GM19099 (cell line): ENCODE data around the gene HLA-DPA1.

Experiments
- POLR2A ChIP-seq: IDR thresholded peaks from 3 replicates; pipeline ENCODE4 v1.6.1; 2011; ENCODE audit warnings: low read depth; ENCODE audit not compliant: insufficient read length; ENCODE audit errors: extremely low read depth

The HLA-DPA1 gene

GRCh38 chr6:33077908-33078307, 4.5 kb upstream of the HLA-DPA1 start:
- no peak for TF ChIP-seq POLR2A

GRCh38 chr6:33076406-33076934, 3.0 kb upstream of the HLA-DPA1 start:
- TF ChIP-seq POLR2A, result no peak

DNA sequence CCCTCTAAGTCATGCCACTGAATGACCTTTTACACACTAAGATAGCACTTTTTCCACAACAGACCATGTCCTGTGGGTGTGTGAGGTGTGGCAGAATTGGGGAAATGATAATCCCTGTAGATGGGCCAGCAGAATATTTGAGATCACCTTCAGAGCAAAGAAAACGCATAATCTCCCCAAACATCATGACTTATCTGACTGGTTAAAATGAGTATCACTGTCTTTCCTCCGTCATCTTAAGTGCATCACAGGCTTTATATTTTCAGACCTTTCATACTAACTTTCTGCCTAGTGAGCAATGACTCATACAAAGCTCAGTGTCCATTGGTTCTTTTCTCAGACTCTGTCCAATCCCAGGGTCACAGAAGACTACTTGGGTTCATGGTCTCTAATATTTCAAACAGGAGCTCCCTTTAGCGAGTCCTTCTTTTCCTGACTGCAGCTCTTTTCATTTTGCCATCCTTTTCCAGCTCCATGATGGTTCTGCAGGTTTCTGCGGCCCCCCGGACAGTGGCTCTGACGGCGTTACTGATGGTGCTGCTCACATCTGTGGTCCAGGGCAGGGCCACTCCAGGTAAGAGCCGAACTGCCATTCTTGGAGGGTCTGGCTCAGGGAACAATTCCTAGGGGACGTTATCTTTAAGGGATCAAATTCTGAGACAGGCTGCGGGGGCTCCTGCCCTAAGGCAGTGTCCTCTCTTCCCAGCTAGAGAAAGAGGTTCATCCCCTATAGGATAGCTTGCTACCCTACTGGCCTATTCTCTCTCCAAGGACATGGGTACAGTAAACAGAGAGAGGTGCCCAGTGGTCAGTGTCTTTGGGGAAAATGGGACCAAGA, 2.3 kb upstream of the HLA-DPA1 start, which contains the start of gene HLA-DPB1:
Gene HLA-DPB1 (plus strand): TSS at position 423 of the 838 bp plus-strand sequence. CDS start 52 bp downstream, at position 475.
- peak; percentile 77 for TF ChIP-seq POLR2A

GRCh38 chr6:33075208-33075567, 1.7 kb upstream of the HLA-DPA1 start:
- TF ChIP-seq POLR2A, result no peak

- TF ChIP-seq POLR2A, result peak; percentile 25
These were observed 845 bp downstream of the HLA-DPA1 start for GRCh38 chr6:33072508-33073100.

- no peak for TF ChIP-seq POLR2A
These were observed 1.9 kb downstream of the HLA-DPA1 start for GRCh38 chr6:33071569-33071968.

DNA sequence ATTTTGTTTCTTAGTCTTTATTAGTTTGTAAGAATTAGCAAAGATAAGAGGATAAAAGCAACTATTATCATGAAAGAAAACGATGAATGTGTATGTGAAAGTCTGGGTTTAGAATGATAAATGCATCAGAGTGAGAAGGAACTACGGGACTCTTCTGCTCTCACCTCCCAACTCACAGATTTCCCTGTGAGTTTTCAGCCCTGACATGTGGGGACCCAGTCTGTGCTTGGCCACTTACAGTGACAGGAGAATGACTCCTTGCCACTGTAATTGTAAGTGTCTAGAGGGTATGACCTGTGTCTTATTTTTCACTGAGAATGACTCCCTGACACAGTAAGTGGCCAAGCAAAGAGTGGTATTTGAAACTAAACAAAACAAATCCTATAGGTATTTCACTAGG, 2.5 kb downstream of the HLA-DPA1 start:
- TF ChIP-seq POLR2A, result no peak

GRCh38 chr6:33069021-33069738, 4.3 kb downstream of the HLA-DPA1 start:
- TF ChIP-seq POLR2A, result no peak

DNA sequence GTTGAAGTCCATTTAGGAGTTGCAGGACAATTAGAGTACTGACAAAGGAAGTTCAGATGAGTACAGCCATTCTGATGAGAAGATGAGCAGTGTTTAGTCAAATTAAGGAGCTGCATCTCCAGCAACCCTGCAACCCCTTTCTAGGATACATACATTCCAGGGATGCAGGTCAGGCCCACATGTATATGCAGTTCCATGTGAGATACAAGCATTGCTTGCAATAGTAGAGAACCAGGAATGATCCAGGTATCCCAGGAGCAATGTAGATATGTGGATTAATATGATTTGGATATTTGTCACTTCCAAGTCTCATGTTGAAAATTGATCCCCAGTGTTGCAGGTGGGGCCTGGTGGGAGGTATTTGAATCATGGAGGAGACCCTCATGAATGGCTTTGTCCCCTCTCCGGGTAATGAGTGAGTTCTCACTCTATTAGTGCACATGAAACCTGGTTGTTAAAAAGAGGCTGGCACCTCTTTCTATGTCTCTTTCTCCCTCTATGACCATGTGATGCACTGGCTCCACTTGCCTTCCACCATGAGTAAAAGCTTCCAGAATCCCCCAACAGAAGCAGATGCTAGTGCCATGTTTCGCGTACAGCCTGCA, 6.4 kb downstream of the HLA-DPA1 start:
- no peak for TF ChIP-seq POLR2A

DNA sequence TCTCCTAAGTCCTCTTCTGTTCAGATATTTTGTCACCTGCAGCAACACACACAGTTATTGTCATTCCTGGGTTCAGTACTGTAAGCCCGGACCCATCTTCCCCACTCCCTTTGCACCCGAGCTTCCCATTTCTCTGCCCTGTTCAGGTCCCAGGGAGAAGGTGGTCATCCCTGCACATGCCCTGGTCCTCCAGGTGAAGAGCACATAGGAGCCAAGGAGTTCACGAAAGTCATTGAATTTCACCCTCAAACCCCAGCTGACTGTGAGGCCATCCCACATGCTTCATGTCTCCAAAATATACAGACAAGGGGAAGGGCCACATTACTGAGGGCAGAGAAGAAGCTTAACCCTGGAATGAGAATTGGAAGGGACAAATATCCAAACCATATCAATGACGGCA, 8.1 kb downstream of the HLA-DPA1 start:
- no peak for TF ChIP-seq POLR2A

DNA sequence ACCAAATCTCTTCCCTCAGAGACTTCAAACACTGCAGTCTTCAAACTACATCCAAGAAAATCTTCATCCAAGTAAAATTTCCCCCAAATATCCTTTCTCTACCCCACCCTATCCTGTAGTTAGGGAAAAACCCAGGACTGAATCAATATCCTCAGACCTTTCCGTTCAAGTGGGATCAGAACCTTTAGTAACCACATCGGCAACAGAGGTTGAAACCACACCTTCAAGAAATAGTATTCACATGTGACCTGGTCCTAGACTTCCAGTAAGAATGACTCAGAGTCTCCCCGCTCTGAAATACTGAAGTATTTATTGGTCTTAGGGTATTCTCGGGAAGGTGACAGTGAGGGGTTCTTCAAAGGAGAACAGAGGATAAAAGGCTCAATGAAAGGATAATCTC, 8.7 kb downstream of the HLA-DPA1 start:
- TF ChIP-seq POLR2A, result no peak

- peak; percentile 25 for TF ChIP-seq POLR2A
These were observed 10.0 kb downstream of the HLA-DPA1 start for GRCh38 chr6:33063435-33063834.

DNA sequence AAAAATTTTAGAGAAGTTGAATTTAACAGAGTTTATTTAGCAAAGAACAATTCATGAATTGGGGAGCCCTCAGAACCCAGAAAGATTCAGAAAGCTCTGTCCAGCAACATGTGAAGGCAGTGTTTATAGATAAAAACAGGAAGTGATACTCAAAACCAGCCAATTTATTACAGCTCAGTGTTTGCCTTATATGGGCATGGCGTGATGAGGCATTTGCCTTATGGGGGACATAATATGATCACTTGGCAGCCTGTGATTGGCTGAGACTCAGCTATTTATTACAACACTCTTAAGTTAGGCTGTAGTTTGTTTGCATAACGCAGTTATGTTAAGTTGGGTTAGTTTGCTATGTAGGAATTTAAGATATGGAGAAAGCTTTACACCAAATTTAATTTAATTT, 11.5 kb downstream of the HLA-DPA1 start:
- TF ChIP-seq POLR2A, result no peak

- no peak for TF ChIP-seq POLR2A
These were observed 16.0 kb downstream of the HLA-DPA1 start for GRCh38 chr6:33057222-33058150.

DNA sequence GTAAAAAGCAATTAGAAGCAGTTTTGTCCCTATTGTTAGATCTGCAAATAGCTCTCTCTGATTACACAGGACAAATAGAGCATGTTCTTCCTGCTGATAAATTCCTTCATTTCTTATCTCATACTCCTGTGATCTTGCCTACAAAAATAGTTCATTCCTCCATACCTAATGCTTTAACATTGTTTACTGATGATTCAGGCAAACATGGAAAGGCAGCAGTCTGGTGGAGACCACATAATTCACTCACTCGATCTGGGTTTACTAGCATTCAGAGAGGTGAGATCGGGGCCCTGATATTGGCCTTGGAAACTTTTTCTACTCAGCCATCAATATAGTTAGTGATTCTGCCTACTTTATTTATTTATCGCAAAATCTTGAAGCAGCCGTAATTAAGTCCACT, 20.2 kb downstream of the HLA-DPA1 start:
- no peak for TF ChIP-seq POLR2A

DNA sequence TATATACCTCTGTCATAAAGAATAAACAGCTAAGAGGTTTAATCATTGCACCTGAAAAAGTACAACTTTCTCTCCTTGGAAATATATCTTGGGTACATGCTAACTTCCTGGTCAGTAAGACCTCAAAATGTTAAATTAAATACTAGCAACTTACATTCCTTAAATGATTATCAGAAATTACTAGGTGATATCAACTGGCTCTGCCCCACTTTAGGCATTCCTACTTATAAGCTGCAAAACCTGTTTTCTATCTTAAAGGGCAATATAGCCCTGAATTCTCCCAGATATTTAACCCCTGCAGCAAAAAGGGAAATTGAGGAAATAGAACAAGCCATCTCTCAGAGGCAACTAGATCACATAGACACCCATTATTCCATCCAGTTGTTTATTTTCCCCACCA, 20.8 kb downstream of the HLA-DPA1 start:
- no peak for TF ChIP-seq POLR2A
